22Rv1 (cell line): Measurements from ENCODE around the gene SLC19A3.
"Not testable (repeated sequence)": the region's sequence is repeated elsewhere in the genome, so short reads cannot be mapped to it uniquely, and the experiment has no call there.

ENCODE experiments used
- H3K27ac ChIP-seq: fragments of 450-650 bp; 2 replicates; pipeline ENCODE4 v1.5.1; 2017
- ZFX ChIP-seq: fragments of 450-650 bp; IDR thresholded peaks from 2 replicates; pipeline ENCODE4 v1.6.1; 2017; ENCODE audit warnings: antibody characterized with exemption, borderline replicate concordance
- TF ChIP-seq, protein P1 (sequence below): fragments of 450-650 bp; IDR thresholded peaks from 2 replicates; pipeline ENCODE4 v1.5.1; 2017; ENCODE audit warnings: mild to moderate bottlenecking

The SLC19A3 gene

DNA sequence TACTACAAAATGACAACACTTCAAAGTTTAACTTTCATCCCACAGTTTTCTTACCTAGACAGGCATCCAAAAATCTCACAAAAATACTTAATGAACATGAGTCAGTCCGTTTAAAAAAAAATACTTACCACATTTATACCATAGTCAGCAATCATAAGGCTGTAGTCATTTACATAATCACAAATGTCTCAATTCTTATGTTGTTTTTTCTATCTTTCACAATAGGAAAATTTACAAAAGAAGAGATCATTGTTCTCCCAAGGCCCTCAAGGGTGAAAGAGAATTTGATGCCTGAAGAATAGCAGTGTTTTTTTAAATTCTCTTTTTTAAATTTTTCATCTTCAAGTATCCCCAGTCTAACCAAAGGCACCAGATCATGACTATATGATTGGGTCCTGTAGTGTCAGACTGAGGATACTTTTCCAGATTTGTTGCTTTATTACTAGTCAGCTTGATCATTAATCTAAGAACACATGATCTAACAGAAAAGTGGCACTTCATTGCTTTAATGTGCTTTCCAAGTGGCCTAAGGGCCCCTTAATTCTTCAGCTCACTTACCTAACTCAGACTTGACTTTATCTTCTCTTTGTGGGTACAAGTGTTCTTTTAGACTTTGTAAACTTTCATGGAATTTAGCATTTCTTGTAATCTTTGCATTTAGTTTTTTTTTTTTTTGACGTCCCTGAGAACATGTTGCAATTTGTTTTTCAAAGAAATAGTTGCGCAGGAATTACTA, 46.5 kb downstream of the SLC19A3 start:
- no peak overlapping the region for H3K27ac ChIP-seq
- no peak for TF ChIP-seq ZFX
- TF ChIP-seq, protein P1, sequence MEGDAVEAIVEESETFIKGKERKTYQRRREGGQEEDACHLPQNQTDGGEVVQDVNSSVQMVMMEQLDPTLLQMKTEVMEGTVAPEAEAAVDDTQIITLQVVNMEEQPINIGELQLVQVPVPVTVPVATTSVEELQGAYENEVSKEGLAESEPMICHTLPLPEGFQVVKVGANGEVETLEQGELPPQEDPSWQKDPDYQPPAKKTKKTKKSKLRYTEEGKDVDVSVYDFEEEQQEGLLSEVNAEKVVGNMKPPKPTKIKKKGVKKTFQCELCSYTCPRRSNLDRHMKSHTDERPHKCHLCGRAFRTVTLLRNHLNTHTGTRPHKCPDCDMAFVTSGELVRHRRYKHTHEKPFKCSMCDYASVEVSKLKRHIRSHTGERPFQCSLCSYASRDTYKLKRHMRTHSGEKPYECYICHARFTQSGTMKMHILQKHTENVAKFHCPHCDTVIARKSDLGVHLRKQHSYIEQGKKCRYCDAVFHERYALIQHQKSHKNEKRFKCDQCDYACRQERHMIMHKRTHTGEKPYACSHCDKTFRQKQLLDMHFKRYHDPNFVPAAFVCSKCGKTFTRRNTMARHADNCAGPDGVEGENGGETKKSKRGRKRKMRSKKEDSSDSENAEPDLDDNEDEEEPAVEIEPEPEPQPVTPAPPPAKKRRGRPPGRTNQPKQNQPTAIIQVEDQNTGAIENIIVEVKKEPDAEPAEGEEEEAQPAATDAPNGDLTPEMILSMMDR = no peak

DNA sequence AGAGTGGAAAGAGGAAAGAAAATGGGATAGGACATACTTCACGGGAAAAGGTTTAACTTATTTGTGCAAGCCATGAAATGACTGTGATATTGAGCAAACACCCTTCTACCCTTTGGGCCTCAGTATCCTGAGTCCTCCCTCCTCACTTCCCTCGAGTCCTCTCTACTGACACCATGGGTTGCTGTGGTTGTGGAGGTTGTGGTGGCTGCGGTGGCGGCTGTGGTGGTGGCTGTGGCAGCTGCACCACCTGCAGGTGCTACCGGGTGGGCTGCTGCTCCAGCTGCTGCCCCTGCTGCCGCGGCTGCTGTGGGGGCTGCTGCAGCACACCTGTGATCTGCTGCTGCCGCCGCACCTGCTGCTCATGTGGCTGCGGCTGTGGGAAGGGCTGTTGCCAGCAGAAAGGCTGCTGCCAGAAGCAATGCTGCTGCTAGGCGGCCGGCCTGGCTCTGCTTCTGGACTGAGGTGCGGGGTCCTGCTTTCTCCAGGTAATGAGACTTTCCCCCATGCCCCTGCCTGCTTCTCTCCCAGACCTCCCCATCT, 51.1 kb downstream of the SLC19A3 start, which contains the start of gene SCYGR5:
TSS of gene SCYGR5 (plus strand) at position 174 of the 540 bp plus-strand sequence. CDS start at position 174, 0 bp downstream.
- H3K27ac ChIP-seq = not testable (repeated sequence)

DNA sequence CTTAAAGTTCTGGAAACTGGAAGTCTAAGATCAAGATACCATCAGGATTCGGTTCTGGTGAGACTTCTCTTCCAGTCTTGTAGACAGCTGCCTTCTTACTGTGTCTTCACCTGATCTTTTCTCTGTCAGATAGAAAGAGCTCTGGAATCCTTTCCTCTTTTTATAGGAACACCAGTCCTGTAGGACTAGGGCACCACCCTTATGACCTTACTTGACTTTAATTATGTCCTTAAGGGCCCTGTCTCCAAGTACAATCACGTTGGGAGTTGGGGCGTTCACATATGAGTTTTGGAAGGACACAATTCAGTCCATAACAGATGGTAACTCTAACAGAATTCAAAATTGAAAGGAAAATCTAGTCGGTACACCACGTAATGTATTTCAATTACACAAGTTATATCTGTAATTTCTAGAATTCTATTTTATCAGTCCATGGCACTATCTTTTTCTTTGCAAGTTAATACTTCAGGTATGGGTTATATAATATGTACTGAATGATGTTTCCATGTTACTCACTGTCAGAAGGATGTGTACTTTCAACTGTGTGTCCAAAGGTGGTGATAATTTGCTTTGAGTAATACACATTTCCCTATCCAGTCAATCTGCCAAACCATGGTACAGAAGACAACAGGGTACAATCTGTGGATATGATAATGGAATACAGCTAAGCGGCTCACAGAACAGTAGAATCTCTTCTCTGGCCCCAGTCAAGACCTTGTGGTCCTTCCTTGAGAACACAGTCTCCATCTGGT, 52.5 kb downstream of the SLC19A3 start:
- no peak overlapping the region for H3K27ac ChIP-seq
- no peak for TF ChIP-seq ZFX
- TF ChIP-seq, protein P1 = no peak

DNA sequence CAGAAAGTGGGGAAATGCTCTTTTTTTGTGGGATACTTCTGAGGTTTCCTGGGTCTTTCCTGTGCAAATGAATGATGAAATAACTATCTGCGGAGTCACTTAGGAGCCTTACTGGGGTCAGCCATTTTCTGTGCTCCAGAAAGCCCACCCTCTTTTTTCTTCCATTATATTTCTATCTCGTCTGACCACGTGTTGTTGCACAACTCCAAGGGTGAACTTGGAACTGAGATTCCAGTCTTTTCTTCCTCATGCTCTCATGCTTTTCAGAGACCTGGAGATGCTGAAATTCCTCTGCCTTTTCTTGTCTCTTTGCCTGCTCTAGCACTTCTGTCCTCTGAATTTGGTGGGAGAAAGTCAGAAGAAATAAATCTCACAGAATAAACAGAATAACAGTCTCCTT, 56.0 kb downstream of the SLC19A3 start:
- TF ChIP-seq ZFX = no peak
- TF ChIP-seq, protein P1 = no peak
- no peak overlapping the region for H3K27ac ChIP-seq

DNA sequence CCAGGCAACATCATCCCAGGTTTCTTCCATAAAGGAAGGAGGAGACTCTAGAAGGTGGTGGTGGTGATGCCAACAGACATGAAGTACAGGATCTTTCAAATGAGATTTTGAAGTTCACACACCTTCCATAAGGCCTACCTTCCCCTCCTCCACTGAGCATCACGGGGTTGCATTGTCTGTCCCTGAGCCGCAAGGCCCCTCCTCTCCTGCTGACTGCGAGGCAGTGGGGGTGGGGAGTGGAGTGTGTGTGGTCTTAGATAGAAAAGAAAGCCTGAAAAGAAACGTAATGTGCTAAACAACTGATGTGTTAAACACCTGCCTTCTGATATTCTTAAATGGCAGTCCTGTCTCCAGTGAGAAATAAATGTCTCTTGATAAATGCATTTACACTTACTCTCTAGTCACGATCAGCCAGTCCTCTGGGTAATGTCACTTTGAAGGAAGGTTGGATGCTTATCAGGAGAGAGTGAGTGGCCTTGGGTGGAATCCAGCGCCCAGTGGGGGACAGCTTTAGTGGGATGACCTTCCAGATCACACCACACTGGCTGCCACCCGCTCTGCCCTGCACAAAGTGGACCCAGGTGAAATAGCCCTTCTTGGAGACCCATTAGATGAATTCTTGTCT, 56.7 kb downstream of the SLC19A3 start:
- no peak overlapping the region for H3K27ac ChIP-seq
- TF ChIP-seq, protein P1 = no peak
- no peak for TF ChIP-seq ZFX

DNA sequence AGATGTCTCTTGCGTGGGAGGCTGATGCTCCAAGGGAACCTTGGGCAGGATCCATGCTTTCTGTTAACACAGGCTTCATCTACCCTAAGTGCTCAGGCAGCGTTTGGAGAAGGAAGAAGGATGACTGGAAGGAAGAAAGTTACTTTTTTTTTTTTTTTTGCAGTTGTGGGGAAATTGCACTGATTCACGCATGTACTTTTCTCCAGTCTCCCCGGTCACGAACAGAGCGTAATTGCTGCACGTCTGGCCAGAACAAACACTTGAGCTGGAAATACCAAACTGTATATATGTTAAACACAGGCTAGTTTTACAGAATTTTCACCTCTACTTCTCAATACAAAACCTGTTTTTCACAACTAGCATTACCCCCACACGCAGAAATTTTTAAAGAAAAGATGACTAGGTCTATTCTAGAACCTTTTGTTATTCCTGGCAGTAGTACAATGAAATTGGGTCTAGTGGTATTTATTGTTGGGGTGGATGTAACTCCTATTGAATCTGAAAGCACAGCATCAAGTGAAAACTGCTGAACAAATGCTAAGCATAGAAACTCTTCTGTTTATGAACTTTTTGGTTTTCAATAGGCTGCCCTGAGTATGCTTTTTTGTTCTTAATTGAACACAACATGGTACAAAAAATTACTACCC, 60.5 kb downstream of the SLC19A3 start:
- TF ChIP-seq, protein P1 = no peak
- TF ChIP-seq ZFX = no peak
- H3K27ac ChIP-seq = no peak overlapping the region

DNA sequence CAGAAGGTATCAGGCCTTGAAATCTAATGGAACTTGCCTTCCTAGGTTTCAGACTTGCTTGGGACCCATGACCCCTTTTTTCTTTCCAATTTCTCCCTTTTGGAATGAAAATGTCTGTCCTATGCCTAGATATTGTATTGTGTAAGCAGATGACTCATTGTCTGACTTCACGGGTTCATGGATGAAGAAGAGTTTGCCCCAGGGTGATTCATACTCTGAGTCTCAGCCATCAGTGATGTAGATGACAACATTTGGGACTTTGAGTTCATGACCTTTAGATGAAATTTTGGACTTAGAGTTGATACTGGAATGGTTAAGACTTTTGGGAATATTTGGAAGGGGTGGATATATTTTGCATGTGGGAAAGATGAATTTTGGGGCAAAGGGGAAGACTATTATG, 62.4 kb downstream of the SLC19A3 start:
- no peak overlapping the region for H3K27ac ChIP-seq
- TF ChIP-seq, protein P1 = no peak
- no peak for TF ChIP-seq ZFX
